Putamen (tissue), 1 donor: ENCODE results near the gene KRTAP10-3.
"Not testable (repeated sequence)": the region's sequence is repeated elsewhere in the genome, so short reads cannot be mapped to it uniquely, and the experiment has no call there.

Source experiments
- DNase-seq: peaks from one replicate; pipeline ENCODE4 v3.0.0-alpha.2; 2016; ENCODE audit warnings: low spot score

KRTAP10-3 gene

GRCh38 chr21:44590311-44590721 is 31.7 kb upstream of the KRTAP10-3 start:
- no peak for DNase-seq

GRCh38 chr21:44589586-44590305 is 31.2 kb upstream of the KRTAP10-3 start:
- no peak for DNase-seq

GRCh38 chr21:44589094-44589493 is 30.5 kb upstream of the KRTAP10-3 start:
- DNase-seq = no peak

GRCh38 chr21:44585892-44586291 is 27.3 kb upstream of the KRTAP10-3 start:
- DNase-seq = no peak

GRCh38 chr21:44583800-44584147 is 25.2 kb upstream of the KRTAP10-3 start:
- DNase-seq = no peak

GRCh38 chr21:44583089-44583799 is 24.6 kb upstream of the KRTAP10-3 start:
- DNase-seq = no peak

GRCh38 chr21:44582055-44582454 is 23.5 kb upstream of the KRTAP10-3 start:
- no peak for DNase-seq

GRCh38 chr21:44581158-44581557 is 22.6 kb upstream of the KRTAP10-3 start:
- no peak for DNase-seq

GRCh38 chr21:44580231-44580821 is 21.7 kb upstream of the KRTAP10-3 start, which contains the start of gene KRTAP10-5:
KRTAP10-5 (minus strand) TSS chr21:44580604; CDS start chr21:44580578, 26 bp downstream.
- not testable (repeated sequence) for DNase-seq

GRCh38 chr21:44579833-44580144 is 21.2 kb upstream of the KRTAP10-3 start:
- DNase-seq = no peak

- DNase-seq = no peak
These were observed 20.6 kb upstream of the KRTAP10-3 start for GRCh38 chr21:44579056-44579832.

- no peak for DNase-seq
These were observed 19.9 kb upstream of the KRTAP10-3 start for GRCh38 chr21:44578371-44579055.

GRCh38 chr21:44576025-44576420 is 17.4 kb upstream of the KRTAP10-3 start:
- no peak for DNase-seq

- no peak for DNase-seq
These were observed 16.9 kb upstream of the KRTAP10-3 start for GRCh38 chr21:44575307-44576024.

- DNase-seq = no peak
These were observed 16.1 kb upstream of the KRTAP10-3 start for GRCh38 chr21:44574457-44575306.

- DNase-seq = not testable (repeated sequence)
These were observed 15.2 kb upstream of the KRTAP10-3 start, which contains the start of gene KRTAP10-4 for GRCh38 chr21:44573630-44574456. KRTAP10-4 (plus strand) TSS chr21:44573729; CDS start chr21:44573759, 30 bp downstream.

GRCh38 chr21:44572959-44573583 is 14.5 kb upstream of the KRTAP10-3 start:
- no peak for DNase-seq

GRCh38 chr21:44571844-44572782 is 13.5 kb upstream of the KRTAP10-3 start:
- no peak for DNase-seq
